Ovary (tissue), 3 donors: ENCODE results near the gene ZNF654.

Source experiments
- EP300 ChIP-seq: sonication (generic); formaldehyde crosslinking; IDR thresholded peaks from one replicate; pipeline ENCODE4 v1.6.1; 2017; ENCODE audit warnings: antibody characterized with exemption
- POLR2A ChIP-seq: fragments of 450-650 bp; IDR thresholded peaks from one replicate; pipeline ENCODE4 v1.6.1; 2017; ENCODE audit warnings: antibody characterized with exemption, mild to moderate bottlenecking, moderate library complexity
- TF ChIP-seq, protein P1 (sequence below), 3 donors: fragments of 450-650 bp in 2 of 3; fragments of 200-600 bp in 1 of 3; IDR thresholded peaks; one replicate each; pipeline versions ENCODE4 v1.5.1 to v1.8.0; 2016 to 2022; ENCODE audit warnings: antibody characterized with exemption in 3 of 3, mild to moderate bottlenecking in 1 of 3
- donor health status: DM: no; HTN: no; CAD: no.

- TF ChIP-seq POLR2A (no peak), EP300 (no peak)
- TF ChIP-seq, protein P1, sequence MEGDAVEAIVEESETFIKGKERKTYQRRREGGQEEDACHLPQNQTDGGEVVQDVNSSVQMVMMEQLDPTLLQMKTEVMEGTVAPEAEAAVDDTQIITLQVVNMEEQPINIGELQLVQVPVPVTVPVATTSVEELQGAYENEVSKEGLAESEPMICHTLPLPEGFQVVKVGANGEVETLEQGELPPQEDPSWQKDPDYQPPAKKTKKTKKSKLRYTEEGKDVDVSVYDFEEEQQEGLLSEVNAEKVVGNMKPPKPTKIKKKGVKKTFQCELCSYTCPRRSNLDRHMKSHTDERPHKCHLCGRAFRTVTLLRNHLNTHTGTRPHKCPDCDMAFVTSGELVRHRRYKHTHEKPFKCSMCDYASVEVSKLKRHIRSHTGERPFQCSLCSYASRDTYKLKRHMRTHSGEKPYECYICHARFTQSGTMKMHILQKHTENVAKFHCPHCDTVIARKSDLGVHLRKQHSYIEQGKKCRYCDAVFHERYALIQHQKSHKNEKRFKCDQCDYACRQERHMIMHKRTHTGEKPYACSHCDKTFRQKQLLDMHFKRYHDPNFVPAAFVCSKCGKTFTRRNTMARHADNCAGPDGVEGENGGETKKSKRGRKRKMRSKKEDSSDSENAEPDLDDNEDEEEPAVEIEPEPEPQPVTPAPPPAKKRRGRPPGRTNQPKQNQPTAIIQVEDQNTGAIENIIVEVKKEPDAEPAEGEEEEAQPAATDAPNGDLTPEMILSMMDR (IDR thresholded peaks at IDR 0.05): no peak
These were observed 19.9 kb downstream of the ZNF654 start for GRCh38 chr3:88078932-88079331.
